Common myeloid progenitor, CD34-positive (primary cell): ENCODE data around the gene MIA2.

Experiments used
- CTCF ChIA-PET: fragments of 350-600 bp; sonication (Branson Sonifier 250); formaldehyde crosslinking; loops from one replicate; lab custom pipeline; 2021; ENCODE audit warnings: antibody characterized with exemption; lab: Charles Lee
- POLR2A ChIA-PET: fragments of 350-600 bp; sonication (Branson Sonifier 250); formaldehyde crosslinking; loops from one replicate; lab custom pipeline; 2021; ENCODE audit warnings: antibody characterized with exemption; lab: Charles Lee
- DNase-seq, 3 donors: peaks; one replicate each; pipeline versions ENCODE4 v3.0.0 to v3.0.0-alpha.2; 2013
- H3K27ac ChIP-seq, 2 experiments: 1 replicate in 1 of 2; 2 replicates in 1 of 2; pipeline ENCODE4 v1.7.0; 2013; ENCODE audit warnings: inconsistent platforms in 2 of 2, low read length in 2 of 2, mild to moderate bottlenecking in 2 of 2, low read depth in 1 of 2, moderate library complexity in 1 of 2; ENCODE audit not compliant: severe bottlenecking in 2 of 2, insufficient read depth in 1 of 2, poor library complexity in 1 of 2
- H3K27me3 ChIP-seq, 5 experiments: replicated peaks in 2 of 5; 1 replicate in 3 of 5; 2 replicates in 2 of 5; pipeline versions ENCODE4 v1.6.1 to v1.7.0; 2013; ENCODE audit warnings: low read length in 4 of 5, mild to moderate bottlenecking in 2 of 5, moderate library complexity in 2 of 5, inconsistent platforms in 1 of 5; ENCODE audit not compliant: insufficient read depth in 5 of 5, control insufficient read depth in 4 of 5
- H3K36me3 ChIP-seq, 4 experiments: 1 replicate in 2 of 4; 2 replicates in 2 of 4; pipeline versions ENCODE4 v1.6.1 to v1.7.0; 2013; ENCODE audit warnings: low read length in 3 of 4, control low read depth in 1 of 4, mild to moderate bottlenecking in 1 of 4; ENCODE audit not compliant: control insufficient read depth in 4 of 4, insufficient read depth in 4 of 4
- H3K4me1 ChIP-seq, 4 experiments: 1 replicate in 3 of 4; 2 replicates in 1 of 4; pipeline versions ENCODE4 v1.6.1 to v1.7.1; 2013; ENCODE audit warnings: low read length in 3 of 4, mild to moderate bottlenecking in 3 of 4, control low read depth in 1 of 4, inconsistent platforms in 1 of 4, moderate library complexity in 1 of 4; ENCODE audit not compliant: control insufficient read depth in 4 of 4, insufficient read depth in 4 of 4; ENCODE audit errors: control extremely low read depth in 1 of 4
- H3K4me3 ChIP-seq, 7 experiments: 1 replicate in 4 of 7; 2 replicates in 3 of 7; pipeline versions ENCODE4 v1.5.1 to v1.7.0; 2013; ENCODE audit warnings: mild to moderate bottlenecking in 7 of 7, low read length in 6 of 7, moderate library complexity in 6 of 7, inconsistent platforms in 2 of 7, low read depth in 2 of 7, control low read depth in 1 of 7; ENCODE audit not compliant: insufficient read depth in 4 of 7, control insufficient read depth in 1 of 7; ENCODE audit errors: extremely low read depth in 1 of 7
- H3K9me3 ChIP-seq, 5 experiments: 1 replicate in 4 of 5; 2 replicates in 1 of 5; pipeline versions ENCODE4 v1.6.1 to v1.7.1; 2013; ENCODE audit warnings: low read length in 4 of 5, mild to moderate bottlenecking in 2 of 5, inconsistent platforms in 1 of 5, low read depth in 1 of 5, moderate library complexity in 1 of 5; ENCODE audit not compliant: control insufficient read depth in 4 of 5, insufficient read depth in 2 of 5; ENCODE audit errors: control extremely low read depth in 1 of 5
- WGBS: methylation state at CpG from one replicate; pipeline ENCODE4 v1.1.5; 2013; ENCODE audit not compliant: insufficient coverage; 5-methylcytosine and 5-hydroxymethylcytosine counted together

The MIA2 gene

DNA sequence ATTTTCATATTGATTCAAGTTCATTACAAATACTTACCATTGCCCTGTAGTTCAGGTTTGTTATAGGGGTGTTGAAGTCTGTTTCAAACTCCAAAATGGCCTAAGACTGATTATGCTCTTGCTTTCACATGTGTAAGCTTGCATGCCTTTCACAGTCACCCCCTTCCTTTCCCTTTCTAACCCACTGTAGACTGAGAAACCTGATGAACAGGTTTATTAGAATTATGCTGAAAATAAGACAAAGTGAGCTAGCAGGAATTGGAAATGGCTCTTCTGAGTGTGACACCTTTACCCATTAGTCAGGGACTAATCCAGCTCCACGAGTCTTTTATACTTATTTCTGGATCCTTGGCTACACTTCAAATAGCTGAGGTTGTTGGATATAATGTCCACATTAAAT is 159.6 kb downstream of the MIA2 start:
- whole genome bisulfite sequencing = no CpG with 5 or more reads among the region's 1 CpG
- Histone ChIP-seq H3K27ac (no peak overlapping the region), H3K36me3 (peaks cover 2 to 25% (median 9%) of the 10 kb centered on the region in 4 experiments), H3K27me3 (no peaks in the 10 kb centered on the region), H3K4me3 (no peak overlapping the region), H3K4me1 (no peaks in the 10 kb centered on the region), H3K9me3 (no peaks in the 10 kb centered on the region)
- CTCF ChIA-PET = interaction anchor here (1.3 to 1.5 kb wide), 2 partner anchors 10 kb away, joined by 5 to 6 read pairs; no protein-coding TSS in a partner anchor
- POLR2A ChIA-PET = interaction anchor here (1.5 kb wide), 1 partner anchor 39 kb away, joined by 3 read pairs; the partner anchor contains the start of gene FBXO33
- no peak for DNase-seq

DNA sequence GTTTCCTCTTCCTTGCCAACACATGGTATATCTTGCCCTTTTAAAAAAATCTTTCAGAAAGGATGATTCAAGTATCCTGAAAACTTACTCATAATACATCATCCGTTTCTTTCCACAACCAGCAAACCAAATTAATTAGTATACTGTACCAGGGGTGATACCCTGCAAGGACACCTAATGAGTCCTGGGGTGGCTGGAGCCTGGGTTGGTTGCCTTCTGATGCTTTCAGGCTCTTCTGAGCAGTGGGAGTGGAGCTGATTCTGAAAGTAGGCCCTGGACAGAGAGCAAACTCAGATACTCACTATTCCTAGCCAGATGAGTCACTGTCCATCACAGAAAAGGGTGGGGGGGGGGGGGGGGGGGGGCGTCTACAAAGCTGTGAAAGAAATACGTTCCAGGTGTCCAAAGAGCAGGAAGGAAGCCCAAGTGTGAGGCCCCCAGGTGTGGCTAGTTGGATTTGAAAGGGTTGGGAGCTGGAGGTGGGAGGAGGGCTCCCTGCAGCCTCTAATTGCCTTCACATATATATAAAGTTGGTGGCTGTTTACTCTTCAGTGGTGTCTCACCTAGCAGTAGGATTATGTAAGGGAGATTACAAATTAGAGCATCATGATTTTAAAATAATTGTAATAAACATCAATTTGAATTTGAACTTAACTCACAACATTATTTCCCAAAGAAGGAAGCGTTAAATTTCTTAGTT is 162.0 kb downstream of the MIA2 start:
- DNase-seq = no peak
- POLR2A ChIA-PET = no interaction called here
- Histone ChIP-seq H3K4me3 (no peak overlapping the region), H3K27ac (no peak overlapping the region), H3K27me3 (no peaks in the 10 kb centered on the region), H3K4me1 (no peaks in the 10 kb centered on the region), H3K9me3 (no peaks in the 10 kb centered on the region), H3K36me3 (peaks cover 6 to 40% (median 20%) of the 10 kb centered on the region in 4 experiments)
- no CpG with 5 or more reads among the region's 4 CpGs for WGBS
- CTCF ChIA-PET = no interaction called here

DNA sequence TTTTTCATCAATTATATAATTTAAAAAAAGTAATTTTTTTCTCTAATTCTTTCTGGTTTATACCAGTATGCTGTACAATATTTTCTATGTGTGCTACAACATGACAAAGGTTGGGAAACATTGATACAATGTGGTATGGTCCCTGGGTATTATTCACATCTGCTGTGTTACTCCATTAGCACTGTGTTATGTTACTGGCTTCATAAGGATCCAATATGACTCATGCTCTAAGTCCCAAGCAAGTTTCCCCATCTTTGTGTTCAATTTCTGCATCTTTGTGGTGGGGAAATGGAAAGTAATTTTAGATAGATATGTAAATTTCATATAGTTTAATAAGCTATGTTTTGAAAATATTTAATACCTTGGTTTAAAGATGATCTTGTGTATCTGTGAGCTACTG is 162.7 kb downstream of the MIA2 start:
- Histone ChIP-seq H3K4me3 (no peak overlapping the region), H3K36me3 (peaks cover 6 to 47% (median 22%) of the 10 kb centered on the region in 4 experiments), H3K9me3 (no peaks in the 10 kb centered on the region), H3K27me3 (no peaks in the 10 kb centered on the region), H3K27ac (no peak overlapping the region), H3K4me1 (no peaks in the 10 kb centered on the region)
- CTCF ChIA-PET = interaction anchor here (0.8 to 1.7 kb wide), 3 partner anchors 12 to 235 kb away, joined by 3 read pairs; no protein-coding TSS in a partner anchor
- DNase-seq = no peak
- POLR2A ChIA-PET = no interaction called here

DNA sequence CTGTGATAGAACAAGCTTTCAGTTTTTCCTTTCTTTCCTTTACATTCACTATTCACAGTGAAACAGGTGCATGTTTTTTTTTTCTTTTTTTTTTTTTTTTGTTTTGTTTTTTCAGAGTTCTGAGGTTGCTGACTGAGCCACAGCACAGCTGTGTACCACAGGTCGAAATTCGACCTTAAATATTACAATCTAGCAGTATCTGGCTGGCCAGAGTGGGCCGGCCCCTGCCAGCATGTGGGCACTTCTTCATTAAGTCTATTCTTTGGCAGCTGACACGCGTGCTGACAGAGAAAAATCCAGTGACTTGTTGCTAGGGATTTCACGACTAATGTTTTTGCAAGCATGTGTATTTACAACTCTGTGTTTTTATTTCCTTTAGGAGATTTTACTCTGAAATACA is 164.7 kb downstream of the MIA2 start:
- Histone ChIP-seq H3K9me3 (no peaks in the 10 kb centered on the region), H3K27me3 (no peaks in the 10 kb centered on the region), H3K4me1 (no peaks in the 10 kb centered on the region), H3K4me3 (no peak overlapping the region), H3K36me3 (peaks cover 6 to 50% (median 24%) of the 10 kb centered on the region in 4 experiments), H3K27ac (no peak overlapping the region)
- no peak for DNase-seq
- ChIA-PET CTCF (interaction anchor here (0.6 to 1.6 kb wide), 6 partner anchors 15 to 301 kb away, joined by 3 to 6 read pairs (median 3); no protein-coding TSS in a partner anchor), POLR2A (no interaction called here)
- WGBS = 100% methylated on average over 3 of the region's 6 CpGs

DNA sequence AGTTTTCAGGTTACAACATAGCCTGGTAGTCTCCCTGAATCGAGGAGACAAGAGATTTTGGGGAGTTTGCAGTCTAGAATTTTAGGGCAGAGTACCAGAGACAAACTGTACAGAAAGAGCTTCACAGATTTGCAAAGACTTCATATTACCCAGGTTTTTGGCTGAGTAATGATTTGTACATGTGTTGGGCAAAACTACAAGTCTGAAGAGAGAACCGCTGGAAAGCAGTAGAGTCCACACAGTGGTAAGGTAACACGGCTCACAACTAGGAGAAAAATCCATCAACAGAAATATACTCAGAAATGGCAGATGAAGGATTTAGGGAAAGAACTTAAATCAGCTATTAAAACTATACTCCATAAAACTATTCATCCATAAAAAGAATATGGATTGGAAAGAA is 172.8 kb downstream of the MIA2 start:
- Histone ChIP-seq H3K36me3 (peaks cover 1 to 10% (median 6%) of the 10 kb centered on the region in 4 experiments), H3K4me1 (no peaks in the 10 kb centered on the region), H3K27ac (no peak overlapping the region), H3K4me3 (no peak overlapping the region), H3K27me3 (no peaks in the 10 kb centered on the region), H3K9me3 (peaks cover 0 to 17% (median 5%) of the 10 kb centered on the region in 5 experiments)
- no peak for DNase-seq
- CTCF ChIA-PET = interaction anchor here (1.0 kb wide), 1 partner anchor 174 kb away, joined by 3 read pairs; no protein-coding TSS in a partner anchor
- POLR2A ChIA-PET = no interaction called here
- 100% methylated on average over 1 of the region's 3 CpGs for WGBS

DNA sequence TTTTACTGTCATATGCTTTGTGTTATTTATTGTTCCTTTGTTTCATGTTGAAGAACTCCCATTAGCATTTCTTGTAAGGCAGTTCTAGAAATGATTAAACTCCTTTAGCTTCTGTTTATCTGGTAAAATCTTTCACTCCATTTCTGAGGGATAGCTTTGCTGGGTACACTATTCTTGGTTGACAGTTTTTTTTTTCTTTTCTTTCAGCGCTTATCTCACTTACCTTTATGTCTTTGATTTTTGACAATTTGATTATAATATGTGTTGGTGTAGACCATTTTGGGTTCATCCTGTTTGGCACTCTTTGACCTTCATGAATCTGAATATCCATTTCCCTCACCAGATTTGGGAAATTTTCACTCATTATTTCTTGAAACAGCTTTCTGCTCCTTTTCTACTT is 182.4 kb downstream of the MIA2 start:
- H3K27me3 ChIP-seq = no peaks in the 10 kb centered on the region
- peaks cover 18 to 67% (median 19%) of the 10 kb centered on the region in 5 experiments for H3K9me3 ChIP-seq
- CTCF ChIA-PET = interaction anchor here (0.7 to 0.8 kb wide), 2 partner anchors 9 to 1726 kb away, joined by 3 read pairs; no protein-coding TSS in a partner anchor
- peaks cover 7 to 32% (median 8%) of the 10 kb centered on the region in 4 experiments for H3K36me3 ChIP-seq
- no peak overlapping the region for H3K4me3 ChIP-seq
- H3K27ac ChIP-seq = no peak overlapping the region
- POLR2A ChIA-PET = no interaction called here
- no CpG with 5 or more reads among the region's 1 CpG for WGBS
- H3K4me1 ChIP-seq = no peaks in the 10 kb centered on the region
- peak in 2 of 3 donors; percentile 35 to 47 for DNase-seq

DNA sequence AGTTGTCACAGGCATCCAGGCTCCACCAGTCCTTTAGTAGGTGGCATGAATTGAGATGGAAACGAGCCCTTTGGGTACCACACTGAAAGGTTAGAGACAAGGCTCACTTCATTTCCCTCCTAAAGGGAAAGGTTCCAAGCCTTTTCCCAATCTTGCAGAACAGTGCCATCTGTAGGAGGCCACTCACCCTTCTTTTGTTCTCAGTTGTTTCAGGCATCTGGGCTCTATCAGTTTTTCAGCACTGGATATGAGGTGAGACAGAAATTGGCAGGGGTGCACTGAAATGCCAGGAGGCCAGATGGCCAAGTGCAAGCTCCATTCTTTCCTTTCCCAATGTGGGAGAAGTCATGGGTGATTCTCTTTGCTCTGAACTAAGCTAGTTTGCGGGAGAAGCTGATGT is 183.3 kb downstream of the MIA2 start:
- ChIA-PET CTCF (interaction anchor here (1.0 kb wide), 1 partner anchor 26 kb away, joined by 4 read pairs; no protein-coding TSS in a partner anchor), POLR2A (no interaction called here)
- H3K27me3 ChIP-seq = no peaks in the 10 kb centered on the region
- no peak overlapping the region for H3K4me3 ChIP-seq
- no peak for DNase-seq
- H3K36me3 ChIP-seq = peaks cover 7 to 35% (median 8%) of the 10 kb centered on the region in 4 experiments
- H3K27ac ChIP-seq = no peak overlapping the region
- no CpG with 5 or more reads among the region's 2 CpGs for WGBS
- peaks cover 18 to 59% (median 19%) of the 10 kb centered on the region in 5 experiments for H3K9me3 ChIP-seq
- H3K4me1 ChIP-seq = no peaks in the 10 kb centered on the region
